K562 (cell line): Measurements from ENCODE around the gene MXRA7. TPM values are rescaled to one million over a fixed set of nuclear protein-coding genes. Genes with fewer than 3 reads are reported as not detected.

ENCODE experiments used
- ATF7 ChIP-seq: fragments of 450-650 bp; IDR thresholded peaks from 2 replicates; pipeline ENCODE4 v1.7.1; 2014; ENCODE audit warnings: mild to moderate bottlenecking, moderate library complexity
- CBX1 ChIP-seq: sonication (generic); IDR thresholded peaks from 2 replicates; pipeline ENCODE4 v1.6.1; 2016; ENCODE audit warnings: antibody characterized with exemption, low read depth, mild to moderate bottlenecking
- DACH1 ChIP-seq: fragments of 450-650 bp; IDR thresholded peaks from 2 replicates; pipeline ENCODE4 v1.6.1; 2018; ENCODE audit not compliant: partially characterized antibody
- HDAC2 ChIP-seq: fragments of 450-650 bp; IDR thresholded peaks from 2 replicates; pipeline ENCODE4 v1.6.1; 2016; ENCODE audit warnings: mild to moderate bottlenecking
- HMG20B ChIP-seq: fragments of 250-450 bp; sonication (Bioruptor Pico); IDR thresholded peaks from 2 replicates; pipeline ENCODE4 v1.5.0; 2021; ENCODE audit warnings: mild to moderate bottlenecking
- MAFG ChIP-seq: fragments of 450-650 bp; conservative IDR thresholded peaks from 2 replicates; pipeline ENCODE4 v1.6.1; 2016; ENCODE audit warnings: missing genetic modification characterization, missing compliant biosample characterization
- MAZ ChIP-seq, 2 experiments: fragments of 450-650 bp in 1 of 2; sonication (generic) in 1 of 2; formaldehyde crosslinking; IDR thresholded peaks in 1 of 2; conservative IDR thresholded peaks in 1 of 2; 2 replicates each; pipeline versions ENCODE4 v1.4.0 to v1.5.0; 2020; ENCODE audit warnings: mild to moderate bottlenecking in 1 of 2, missing genetic modification reagents in 1 of 2
- NR1H2 ChIP-seq: sonication (generic); formaldehyde crosslinking; IDR thresholded peaks from 2 replicates; pipeline ENCODE4 v1.4.0; 2020; ENCODE audit warnings: mild to moderate bottlenecking, missing genetic modification reagents
- NR3C1 ChIP-seq: sonication (generic); formaldehyde crosslinking; IDR thresholded peaks from 2 replicates; pipeline ENCODE4 v1.8.1; 2022; ENCODE audit warnings: missing genetic modification reagents
- RBM25 ChIP-seq: fragments of 200-400 bp; formaldehyde crosslinking; IDR thresholded peaks from 2 replicates; pipeline ENCODE4 v1.6.1; 2018; ENCODE audit warnings: low read length, low read depth, moderate library complexity; ENCODE audit not compliant: severe bottlenecking
- RFX7 ChIP-seq: fragments of 250-450 bp; sonication (Bioruptor Pico); IDR thresholded peaks from 2 replicates; pipeline ENCODE4 v1.5.1; 2021; ENCODE audit warnings: mild to moderate bottlenecking
- STAT5B ChIP-seq: fragments of 250-450 bp; sonication (Bioruptor Pico); IDR thresholded peaks from 2 replicates; pipeline ENCODE4 v1.8.0; 2021; ENCODE audit warnings: mild to moderate bottlenecking, inconsistent platforms
- YY1 ChIP-seq, 3 experiments: IDR thresholded peaks; 2 replicates each; pipeline ENCODE4 v1.6.1; 2011; ENCODE audit warnings: low read length in 2 of 3, mild to moderate bottlenecking in 2 of 3, moderate library complexity in 2 of 3, borderline replicate concordance in 1 of 3, control low read depth in 1 of 3, low read depth in 1 of 3; ENCODE audit not compliant: insufficient read depth in 3 of 3, insufficient replicate concordance in 2 of 3, control insufficient read depth in 1 of 3, insufficient read length in 1 of 3; ENCODE audit errors: extremely low read depth in 1 of 3
- ZBTB8A ChIP-seq: fragments of 450-650 bp; IDR thresholded peaks from 2 replicates; pipeline ENCODE4 v1.6.1; 2018; ENCODE audit warnings: mild to moderate bottlenecking, moderate library complexity; ENCODE audit not compliant: partially characterized antibody
- ZKSCAN8 ChIP-seq: fragments of 200-800 bp; sonication (Bioruptor generic); IDR thresholded peaks from 2 replicates; pipeline ENCODE4 v1.6.1; 2016; ENCODE audit warnings: missing genetic modification characterization, missing compliant biosample characterization
- ZNF785 ChIP-seq: fragments of 250-450 bp; sonication (Bioruptor Pico); IDR thresholded peaks from 2 replicates; pipeline ENCODE4 v1.4.0; 2020; ENCODE audit warnings: mild to moderate bottlenecking
- polyA plus RNA-seq, 8 experiments: library from polyadenylated mRNA; depleted of rRNA in 4 of 8; stranded (reverse) in 5 of 8; unstranded in 3 of 8; fragments of >200 nt; fragmentation: Nextera tagmentation in 2 of 8; fragmentation: Illumina TruSeq in 1 of 8; extraction: Ambion mirVana in 2 of 8; extraction: Trizol in 1 of 8; gene quantifications; 2 replicates each; pipeline versions ENCODE4 v1.2.1 to v1.2.3, GENCODE V29; 2011 to 2014; ENCODE audit warnings: inconsistent platforms in 1 of 8, missing spikeins in 1 of 8
- total RNA-seq, 7 experiments: library from RNA; depleted of rRNA in 6 of 7; stranded (reverse); fragments of >200 nt in 6 of 7; fragmentation: Illumina TruSeq in 2 of 7; extraction: Trizol in 2 of 7; gene quantifications; 2 replicates each; pipeline versions ENCODE4 v1.2.1 to v1.2.3, GENCODE V29; 2011 to 2021; ENCODE audit warnings: low replicate concordance in 1 of 7
- TF ChIP-seq, protein P1 (sequence below): fragments of 150-350 bp; IDR thresholded peaks from 2 replicates; pipeline ENCODE4 v1.6.1; 2014; ENCODE audit warnings: low read depth, mild to moderate bottlenecking, low read length, borderline replicate concordance
- TF ChIP-seq, protein P2 (sequence below): fragments of 250-450 bp; sonication (Bioruptor Pico); IDR thresholded peaks from 2 replicates; pipeline ENCODE4 v1.8.0; 2021; ENCODE audit warnings: moderate library complexity, mild to moderate bottlenecking, inconsistent platforms
- TF ChIP-seq, protein P3 (sequence below): fragments of 250-450 bp; sonication (Bioruptor Pico); IDR thresholded peaks from 2 replicates; pipeline ENCODE4 v1.6.1; 2021; ENCODE audit warnings: mild to moderate bottlenecking
- TF ChIP-seq, protein P4 (sequence below), 2 experiments: fragments of 450-650 bp in 1 of 2; sonication (generic) in 1 of 2; formaldehyde crosslinking; conservative IDR thresholded peaks; 2 replicates each; pipeline versions ENCODE4 v1.4.0 to v1.8.1; 2020 to 2022; ENCODE audit warnings: mild to moderate bottlenecking in 1 of 2, missing genetic modification reagents in 1 of 2

Gene MXRA7
- total and polyA plus RNA-seq, 9 of the 15 experiments (the other 6 are each of a cell fraction or from before 2014, with no cell fraction given) = 2.6 to 38.4 (median 14.3) TPM

- TF ChIP-seq, protein P1, sequence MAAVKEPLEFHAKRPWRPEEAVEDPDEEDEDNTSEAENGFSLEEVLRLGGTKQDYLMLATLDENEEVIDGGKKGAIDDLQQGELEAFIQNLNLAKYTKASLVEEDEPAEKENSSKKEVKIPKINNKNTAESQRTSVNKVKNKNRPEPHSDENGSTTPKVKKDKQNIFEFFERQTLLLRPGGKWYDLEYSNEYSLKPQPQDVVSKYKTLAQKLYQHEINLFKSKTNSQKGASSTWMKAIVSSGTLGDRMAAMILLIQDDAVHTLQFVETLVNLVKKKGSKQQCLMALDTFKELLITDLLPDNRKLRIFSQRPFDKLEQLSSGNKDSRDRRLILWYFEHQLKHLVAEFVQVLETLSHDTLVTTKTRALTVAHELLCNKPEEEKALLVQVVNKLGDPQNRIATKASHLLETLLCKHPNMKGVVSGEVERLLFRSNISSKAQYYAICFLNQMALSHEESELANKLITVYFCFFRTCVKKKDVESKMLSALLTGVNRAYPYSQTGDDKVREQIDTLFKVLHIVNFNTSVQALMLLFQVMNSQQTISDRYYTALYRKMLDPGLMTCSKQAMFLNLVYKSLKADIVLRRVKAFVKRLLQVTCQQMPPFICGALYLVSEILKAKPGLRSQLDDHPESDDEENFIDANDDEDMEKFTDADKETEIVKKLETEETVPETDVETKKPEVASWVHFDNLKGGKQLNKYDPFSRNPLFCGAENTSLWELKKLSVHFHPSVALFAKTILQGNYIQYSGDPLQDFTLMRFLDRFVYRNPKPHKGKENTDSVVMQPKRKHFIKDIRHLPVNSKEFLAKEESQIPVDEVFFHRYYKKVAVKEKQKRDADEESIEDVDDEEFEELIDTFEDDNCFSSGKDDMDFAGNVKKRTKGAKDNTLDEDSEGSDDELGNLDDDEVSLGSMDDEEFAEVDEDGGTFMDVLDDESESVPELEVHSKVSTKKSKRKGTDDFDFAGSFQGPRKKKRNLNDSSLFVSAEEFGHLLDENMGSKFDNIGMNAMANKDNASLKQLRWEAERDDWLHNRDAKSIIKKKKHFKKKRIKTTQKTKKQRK = no peak
- TF ChIP-seq HMG20B (CRISPR knock-in tag) (no peak), RFX7 (CRISPR knock-in tag) (0 out of 2 replicates have a peak, but pooled peaks have one; percentile 48), ATF7 (peak; percentile 13), DACH1 (peak; percentile 63), ZNF785 (CRISPR knock-in tag) (no peak), YY1 (IDR thresholded peaks at IDR 0.05; ENCODE audit: borderline replicate concordance in 1 of 3, control insufficient read depth in 1 of 3, extremely low read depth in 1 of 3, insufficient read depth in 3 of 3, insufficient read length in 1 of 3, insufficient replicate concordance in 2 of 3, low read depth in 1 of 3, low read length in 2 of 3) (peak in 1 of 3 experiments; percentile 8), RBM25 (peak; percentile 21), ZBTB8A (no peak), MAFG (tag) (no peak), NR1H2 (CRISPR knock-in tag) (peak; percentile 56; the same call in 1 of the 2 replicates), NR3C1 (CRISPR knock-in tag) (no peak), STAT5B (CRISPR knock-in tag) (no peak), ZKSCAN8 (CRISPR knock-in tag) (no peak), CBX1 (peak; percentile 72), MAZ (CRISPR knock-in tag; conservative IDR thresholded peaks at IDR 0.05 in 1 of 2, IDR thresholded peaks at IDR 0.05 in 1 of 2) (peak; percentile 52 to 63; a peak in 2 of 4 replicates), HDAC2 (peak; percentile 46; the same call in 1 of the 2 replicates)
- TF ChIP-seq, protein P2, sequence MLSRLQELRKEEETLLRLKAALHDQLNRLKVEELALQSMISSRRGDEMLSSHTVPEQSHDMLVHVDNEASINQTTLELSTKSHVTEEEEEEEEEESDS (CRISPR knock-in tag) = no peak
- TF ChIP-seq, protein P3, sequence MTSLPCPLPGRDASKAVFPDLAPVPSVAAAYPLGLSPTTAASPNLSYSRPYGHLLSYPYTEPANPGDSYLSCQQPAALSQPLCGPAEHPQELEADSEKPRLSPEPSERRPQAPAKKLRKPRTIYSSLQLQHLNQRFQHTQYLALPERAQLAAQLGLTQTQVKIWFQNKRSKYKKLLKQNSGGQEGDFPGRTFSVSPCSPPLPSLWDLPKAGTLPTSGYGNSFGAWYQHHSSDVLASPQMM (CRISPR knock-in tag) = no peak
- TF ChIP-seq, protein P4, sequence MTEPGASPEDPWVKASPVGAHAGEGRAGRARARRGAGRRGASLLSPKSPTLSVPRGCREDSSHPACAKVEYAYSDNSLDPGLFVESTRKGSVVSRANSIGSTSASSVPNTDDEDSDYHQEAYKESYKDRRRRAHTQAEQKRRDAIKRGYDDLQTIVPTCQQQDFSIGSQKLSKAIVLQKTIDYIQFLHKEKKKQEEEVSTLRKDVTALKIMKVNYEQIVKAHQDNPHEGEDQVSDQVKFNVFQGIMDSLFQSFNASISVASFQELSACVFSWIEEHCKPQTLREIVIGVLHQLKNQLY (CRISPR knock-in tag; conservative IDR thresholded peaks at IDR 0.05) = no peak
Observed at GRCh38 chr17:76726776-76727718, 16.3 kb upstream of the MXRA7 start, which contains the start of gene METTL23 (continued).
